UCSD-AML1 (cell line): Measurements from ENCODE around the gene TANK.
"Not testable (repeated sequence)": the region's sequence is repeated elsewhere in the genome, so short reads cannot be mapped to it uniquely, and the experiment has no call there.

Source experiments
- DNase-seq: peaks from one replicate; lab custom pipeline; 2025; ENCODE audit not compliant: unreplicated experiment; lab: John Stamatoyannopoulos, UW

TANK gene

DNA sequence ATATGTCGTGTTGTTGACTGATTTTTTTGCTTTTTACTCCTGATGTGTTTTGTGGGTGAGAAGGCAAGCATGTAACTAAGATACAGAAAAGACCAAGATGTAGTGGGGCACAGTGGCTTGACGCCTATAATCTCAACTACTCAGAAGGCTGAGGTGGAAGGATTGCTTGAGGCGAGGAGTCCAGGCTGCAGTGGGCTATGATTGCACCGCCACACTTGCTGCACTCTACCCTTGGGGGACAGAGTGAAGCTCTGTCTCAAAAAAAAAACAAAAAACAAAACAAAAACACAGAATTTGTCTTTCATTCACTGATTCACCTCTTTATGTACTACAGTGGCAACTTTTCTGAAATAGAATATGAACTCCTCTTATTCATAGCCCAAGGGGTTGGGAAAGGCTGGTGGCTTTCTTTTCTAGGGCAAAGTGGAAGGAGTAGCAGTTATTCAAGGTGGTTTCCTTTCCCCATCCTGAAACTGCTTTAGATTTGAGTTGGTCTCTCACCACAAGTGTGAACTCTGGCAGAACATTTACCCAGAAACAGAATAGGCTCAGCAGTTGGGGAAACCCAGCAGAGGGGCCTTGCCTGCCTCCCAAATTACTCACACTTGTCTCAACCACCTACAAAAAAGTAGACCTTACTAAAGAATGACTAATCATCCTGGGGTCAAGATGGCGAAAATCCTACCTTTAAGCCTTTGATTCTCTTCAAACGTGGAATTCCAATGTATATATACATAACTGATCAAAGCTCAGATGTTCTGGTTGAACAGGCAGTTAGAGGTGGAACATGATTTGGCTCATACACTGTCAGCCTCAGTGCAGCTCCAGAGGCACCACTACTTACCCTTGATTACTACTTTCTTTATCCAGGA, 6.5 kb downstream of the TANK start:
- DNase-seq = no peak

DNA sequence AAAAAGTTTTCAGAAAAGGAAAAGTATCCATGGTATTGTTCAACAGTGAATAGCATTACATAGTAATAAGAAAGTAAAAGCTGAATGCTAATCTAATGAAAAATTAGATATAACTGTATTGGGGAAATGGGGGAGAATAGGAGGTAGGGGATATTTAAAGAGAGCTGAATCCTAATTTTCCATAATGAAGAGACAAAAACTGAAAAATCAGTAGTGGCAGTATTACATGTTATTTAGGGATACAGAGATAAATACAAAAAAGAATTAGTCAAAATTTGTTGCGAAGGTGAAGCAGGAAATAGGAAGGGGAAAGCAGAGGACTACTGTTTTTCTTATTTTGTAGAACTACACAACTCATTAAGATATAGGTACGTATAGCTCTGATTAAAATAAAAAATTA, 9.1 kb downstream of the TANK start:
- DNase-seq = no peak

DNA sequence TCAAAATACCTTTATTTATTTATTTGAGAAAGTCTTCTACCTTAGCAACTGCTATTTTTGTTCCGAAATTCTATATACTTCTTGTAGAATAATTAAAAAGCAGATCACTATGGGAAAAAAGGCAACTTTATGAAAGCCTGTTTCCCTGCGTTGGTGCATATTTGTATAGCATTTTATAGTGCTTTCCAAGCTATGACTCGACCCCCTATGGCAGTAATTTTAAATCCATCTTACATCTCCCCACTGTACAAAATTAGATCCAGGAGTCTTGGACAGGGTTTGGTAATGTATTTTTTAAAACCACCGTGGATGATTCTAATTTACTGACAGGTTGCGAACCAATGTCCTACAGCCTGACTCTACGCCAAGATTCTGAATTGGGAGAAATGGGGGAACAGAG, 10.1 kb downstream of the TANK start:
- DNase-seq = no peak

DNA sequence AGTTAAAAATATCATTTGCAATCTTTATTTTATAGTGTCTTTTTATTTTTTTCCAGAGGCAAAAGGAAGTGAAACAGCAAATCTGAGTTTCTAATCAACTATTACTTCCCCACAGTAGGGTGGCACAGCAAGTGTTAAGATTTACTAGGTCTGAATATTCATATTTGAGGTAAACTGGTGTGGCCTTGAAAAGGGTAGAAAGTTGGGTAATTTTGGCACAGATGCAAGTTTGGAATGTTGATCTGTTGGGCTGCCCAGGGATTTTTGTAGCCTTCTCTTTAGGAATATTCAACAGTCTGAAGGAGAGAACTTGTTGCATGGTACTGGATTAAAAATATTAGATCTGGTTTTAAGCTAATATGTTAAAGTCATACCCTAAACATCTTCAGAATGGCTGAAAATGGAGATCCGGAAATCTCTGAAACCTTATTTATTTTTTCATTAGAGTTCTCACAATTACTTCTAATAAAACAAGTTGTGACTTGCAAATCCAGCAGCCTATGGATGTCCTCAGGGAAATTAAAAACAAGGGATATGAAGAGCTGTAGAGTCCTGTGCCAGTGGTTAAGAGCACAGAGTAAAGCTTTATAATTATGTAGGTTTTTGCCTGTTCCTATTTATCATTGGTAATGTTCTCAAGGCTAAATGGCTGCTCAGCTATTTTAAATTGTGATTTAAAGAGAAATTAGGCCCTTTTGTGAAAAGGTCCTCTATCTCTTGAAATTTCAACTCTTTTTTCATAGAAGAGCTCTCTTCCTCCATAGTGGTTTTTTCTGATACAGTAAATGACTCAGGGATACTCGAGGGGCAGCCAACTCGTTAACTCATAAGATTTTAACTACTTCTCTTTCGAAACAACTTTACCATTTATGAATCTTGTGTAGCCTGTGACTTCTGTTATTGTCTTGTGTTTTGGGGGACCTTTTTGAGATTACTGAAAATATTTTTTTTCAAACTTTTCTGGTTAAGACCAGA, 11.0 kb downstream of the TANK start:
- no peak for DNase-seq

DNA sequence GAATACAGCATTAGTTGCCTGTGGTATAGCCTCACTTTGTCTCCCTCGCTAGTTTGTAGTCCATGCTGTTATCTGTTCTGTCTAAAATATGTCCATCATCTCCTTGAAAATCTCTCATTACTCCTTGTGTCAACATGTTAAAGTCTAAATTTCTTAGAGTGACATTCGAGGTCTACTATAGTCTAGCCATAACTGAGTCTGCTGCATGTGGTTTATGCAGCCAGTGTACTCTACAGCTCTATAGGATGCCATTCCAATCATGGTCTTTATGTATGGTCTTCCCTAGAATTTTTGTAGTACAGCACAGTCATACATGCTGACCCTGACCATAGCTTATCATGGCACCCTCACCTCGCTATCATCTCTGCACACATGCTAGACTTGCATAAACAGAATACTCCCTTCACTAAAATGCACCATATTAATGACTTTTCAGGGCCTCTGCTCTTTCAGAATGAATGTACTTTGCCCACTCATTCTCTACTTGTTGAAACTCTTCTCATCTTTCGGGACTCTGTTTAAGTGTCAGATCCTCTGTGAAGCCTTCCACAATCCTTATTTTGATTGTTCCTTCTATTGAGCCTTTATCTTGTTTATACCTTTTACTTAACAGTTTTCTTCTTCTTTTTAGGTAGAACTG, 12.8 kb downstream of the TANK start:
- DNase-seq = no peak

DNA sequence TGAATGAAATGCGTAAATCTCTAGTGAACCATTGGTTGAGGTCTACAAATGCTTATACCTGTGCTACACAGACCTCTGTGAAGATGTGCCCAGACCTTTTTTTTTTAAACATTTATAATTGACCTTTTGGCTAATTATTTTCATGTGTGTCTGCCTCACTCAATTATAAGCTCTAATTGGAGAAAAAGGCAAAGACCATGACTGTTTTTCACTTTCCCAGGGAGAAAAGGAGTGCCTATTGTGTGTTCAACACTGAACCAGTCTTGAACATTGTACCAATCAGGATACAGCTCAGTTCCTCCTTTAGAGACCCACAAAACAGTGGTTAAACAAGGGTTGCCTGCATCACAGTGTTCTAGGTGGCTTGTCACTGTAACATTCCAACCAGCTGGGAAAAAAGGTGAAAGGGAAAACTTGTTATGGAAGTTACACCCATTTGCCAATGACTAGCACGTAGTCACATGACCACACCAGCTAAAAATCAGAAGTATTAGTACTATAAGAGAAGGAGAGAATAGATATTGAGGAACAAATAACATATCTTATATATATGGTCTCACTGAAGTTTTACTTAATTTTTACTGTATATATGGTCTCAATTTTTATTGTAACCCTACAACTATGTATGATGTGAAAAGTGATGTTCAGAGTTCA, 13.4 kb downstream of the TANK start:
- no peak for DNase-seq

DNA sequence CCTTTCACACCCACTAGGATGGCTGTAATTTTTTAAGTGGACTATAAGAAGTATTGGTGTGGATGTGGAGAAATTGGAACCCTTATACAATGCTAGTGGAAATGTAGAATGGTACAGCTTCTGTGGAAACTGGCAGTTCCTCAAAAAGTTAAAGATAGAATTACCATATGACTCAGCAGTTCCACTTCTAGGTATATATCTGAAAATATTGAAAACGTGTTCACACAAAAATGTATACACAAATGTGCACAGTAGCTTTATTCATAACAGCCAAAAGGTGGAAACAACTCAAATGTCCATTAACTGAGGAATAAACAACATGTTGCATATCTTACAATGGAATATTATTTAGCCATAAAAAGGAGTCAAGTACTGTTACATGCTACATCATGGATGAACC, 17.7 kb downstream of the TANK start:
- no peak for DNase-seq

DNA sequence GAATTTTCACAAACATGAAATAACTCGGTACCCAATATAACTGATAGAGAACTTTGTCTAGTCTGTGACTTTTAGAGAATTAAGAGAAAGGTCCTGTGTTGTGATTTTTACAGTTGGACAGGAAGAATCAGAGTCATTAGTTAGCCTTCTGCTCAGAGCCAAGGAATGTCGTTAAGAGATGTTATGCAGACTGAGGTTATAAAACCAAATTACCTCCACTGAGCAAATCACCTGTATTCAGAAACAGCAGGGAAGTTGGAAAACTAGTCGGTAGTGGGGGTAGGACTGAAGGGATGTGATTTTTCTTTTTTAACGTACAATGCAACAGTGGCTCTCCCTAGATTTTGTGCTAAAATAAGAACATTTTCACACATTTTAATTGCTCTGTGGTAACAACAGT, 18.5 kb downstream of the TANK start:
- DNase-seq = no peak

DNA sequence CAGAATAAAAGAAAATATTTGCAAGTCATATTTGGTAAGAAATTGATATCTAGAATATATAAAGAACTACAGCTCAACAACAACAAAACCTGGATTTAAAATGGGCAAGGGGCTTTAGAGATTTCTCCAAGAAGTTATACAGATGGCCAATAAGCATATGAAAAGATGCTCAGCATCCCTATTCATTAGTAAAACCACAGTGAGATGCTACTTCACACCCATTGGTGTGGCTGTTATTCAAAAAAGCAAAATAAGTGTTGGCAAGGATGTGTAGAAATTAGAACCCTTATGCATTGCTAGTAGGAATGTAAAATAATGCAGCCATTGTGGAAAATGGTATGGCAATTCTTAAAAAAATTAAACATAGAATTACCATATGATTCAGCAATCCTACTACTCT, 29.8 kb downstream of the TANK start:
- DNase-seq = no peak

DNA sequence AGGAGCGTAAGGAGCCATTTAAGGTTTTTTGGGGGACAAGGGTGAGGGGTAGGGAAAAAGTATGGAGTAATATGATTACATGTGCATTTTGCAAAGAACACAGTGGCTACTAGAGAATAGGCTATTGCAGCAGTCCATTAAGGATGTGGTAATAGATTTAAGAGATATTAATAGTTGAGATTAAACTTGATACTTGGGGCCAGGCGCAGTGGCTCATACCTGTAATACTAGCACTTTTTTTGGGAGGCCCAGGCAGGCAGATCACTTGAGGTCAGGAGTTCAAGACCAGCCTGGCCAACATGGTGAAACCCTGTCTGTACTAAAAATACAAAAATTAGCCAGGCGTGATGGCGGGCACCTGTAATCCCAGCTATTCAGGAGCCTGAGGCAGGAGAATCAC, 35.4 kb downstream of the TANK start:
- DNase-seq = not testable (repeated sequence)

DNA sequence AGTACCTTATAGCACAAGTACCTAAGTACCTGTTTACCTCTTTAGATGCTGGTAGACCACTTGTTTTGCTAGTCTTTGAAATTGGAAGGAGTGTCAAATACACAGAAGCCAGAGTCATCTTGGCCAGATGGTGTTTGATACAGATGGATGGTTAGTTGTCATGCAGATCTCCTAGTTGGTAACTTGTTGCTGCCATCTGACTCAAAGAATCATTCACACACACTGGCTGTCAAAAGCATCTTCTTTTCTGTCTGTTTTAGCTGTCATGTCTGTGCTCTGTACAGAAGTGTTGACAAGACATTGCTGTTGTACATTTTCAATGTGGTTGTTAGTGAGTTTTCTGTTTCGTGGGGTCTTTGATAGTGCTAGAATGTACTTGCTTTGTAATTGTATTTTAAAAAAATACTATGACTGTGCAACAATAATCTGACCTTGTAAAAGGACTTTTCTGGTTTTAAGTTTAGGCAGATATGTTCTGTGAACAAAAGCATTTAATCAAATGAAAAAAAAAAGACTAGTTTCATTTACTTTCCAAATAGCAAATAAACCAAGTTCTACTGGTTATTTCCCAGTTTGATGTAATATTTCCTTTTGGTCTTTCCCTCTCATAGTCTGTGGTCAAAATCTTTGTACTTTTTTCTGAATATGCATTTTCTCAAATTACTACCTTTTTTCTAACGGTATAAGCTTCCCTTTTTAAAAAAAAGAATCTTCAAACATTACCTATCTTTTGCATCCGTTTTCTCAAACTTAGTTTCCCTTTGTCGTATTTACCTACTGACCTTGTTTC, 39.9 kb downstream of the TANK start:
- DNase-seq = no peak

DNA sequence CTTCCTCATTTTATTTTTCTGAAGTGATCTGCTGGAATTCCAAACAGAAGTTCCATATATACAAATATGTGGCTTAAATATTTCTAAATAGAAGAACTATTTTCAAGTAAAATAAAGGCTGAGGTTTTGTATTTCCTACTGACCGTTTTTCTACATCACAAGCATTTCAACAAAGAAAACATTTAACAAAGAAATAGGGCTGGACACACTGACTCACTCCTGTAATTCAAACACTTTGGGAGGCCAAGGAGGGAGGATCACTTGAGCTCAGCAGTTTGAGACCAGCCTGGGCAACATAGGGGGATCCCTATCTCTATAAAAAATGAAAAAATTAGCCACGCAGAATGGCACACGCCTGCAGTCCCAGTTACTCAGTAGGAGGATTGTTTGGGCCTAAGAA, 44.6 kb downstream of the TANK start:
- no peak for DNase-seq

DNA sequence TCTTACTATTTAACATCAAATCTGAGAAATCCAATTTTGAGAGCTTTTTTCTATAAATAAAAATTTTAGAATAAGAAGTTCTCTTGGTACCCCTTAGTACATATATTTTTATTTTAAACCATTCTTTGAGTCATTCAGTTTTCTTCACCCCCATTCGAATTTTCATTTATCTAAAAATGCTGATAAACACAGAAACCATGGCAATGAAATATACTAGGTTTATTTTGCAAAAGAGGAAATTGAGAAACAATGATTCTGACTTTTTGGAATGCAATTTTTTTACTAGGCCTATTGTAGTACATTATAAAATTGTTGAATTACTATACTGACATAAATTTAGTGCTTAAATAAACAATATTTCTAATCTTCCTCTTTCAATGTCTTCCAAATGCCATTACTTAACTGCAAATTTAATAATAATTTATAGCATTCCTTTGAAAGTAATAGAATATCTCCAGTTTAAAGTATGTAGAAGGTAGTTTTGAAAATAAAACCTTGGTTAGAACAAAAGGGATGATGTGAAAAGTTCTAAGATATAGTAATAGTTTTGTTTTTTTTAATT, 46.3 kb downstream of the TANK start:
- no peak for DNase-seq

DNA sequence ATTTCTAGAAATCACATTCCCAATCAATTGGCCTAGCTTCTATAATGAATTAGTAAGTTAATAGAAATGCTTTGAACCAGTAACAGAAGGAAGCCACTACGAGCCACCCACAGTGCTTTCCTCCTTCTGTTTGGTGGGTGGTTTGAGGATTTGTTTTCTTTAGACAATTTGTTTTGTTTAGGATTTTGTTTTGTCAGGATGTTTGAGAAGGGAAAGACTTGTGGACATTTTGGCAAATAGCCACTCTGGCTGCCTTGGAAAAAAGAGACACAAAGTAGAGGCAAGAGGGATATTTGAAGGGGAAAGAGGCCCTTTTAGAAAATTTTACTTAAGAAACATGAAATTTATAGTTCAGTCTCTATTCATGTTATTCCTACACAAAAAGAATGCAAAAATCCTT, 47.7 kb downstream of the TANK start:
- DNase-seq = no peak

DNA sequence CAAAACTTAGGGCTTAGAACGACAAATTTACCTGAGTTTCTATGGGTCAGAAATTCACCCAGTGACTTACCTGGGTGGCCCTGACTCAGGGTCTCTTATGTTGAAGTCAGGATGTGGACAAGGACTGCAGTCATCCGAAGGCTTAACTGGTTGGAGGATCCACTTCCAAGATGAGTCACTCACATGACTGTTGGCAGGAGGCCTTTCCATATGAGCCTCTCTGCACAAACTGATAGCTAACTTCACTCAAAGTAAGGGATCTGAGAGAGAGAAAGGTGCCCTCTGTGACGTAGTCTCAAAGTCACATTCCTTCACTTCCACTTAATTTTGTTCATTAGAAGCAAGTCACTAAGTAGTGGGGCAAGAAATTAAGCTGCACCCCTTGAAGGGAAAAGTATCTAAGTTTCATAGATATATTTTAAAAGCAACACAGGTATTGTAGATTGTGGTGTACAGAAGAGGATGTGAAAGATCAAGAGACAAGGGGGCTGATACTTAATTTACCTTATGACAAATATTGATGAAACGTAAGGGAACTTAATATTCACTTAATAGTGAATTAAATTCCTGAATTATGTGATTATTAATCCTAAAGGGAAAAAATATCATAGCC, 48.4 kb downstream of the TANK start:
- no peak for DNase-seq

DNA sequence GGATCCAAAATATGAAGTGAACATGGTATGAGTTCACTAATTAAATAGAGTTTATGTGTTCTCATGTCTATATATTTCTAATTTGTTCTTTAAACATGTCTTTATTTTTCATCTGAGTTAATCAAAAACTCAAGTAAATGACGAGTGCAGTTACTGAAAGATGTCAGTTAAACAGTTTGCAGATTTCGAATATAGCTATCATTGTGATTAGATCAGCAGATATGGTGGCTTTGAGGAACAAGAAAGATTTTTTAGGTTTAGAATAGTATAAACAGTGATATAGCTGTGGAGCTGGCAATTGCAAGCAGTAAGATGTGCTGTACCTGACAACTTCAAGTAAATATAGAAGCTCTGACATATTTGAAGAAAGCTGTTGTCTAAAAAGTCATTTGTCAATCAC, 49.7 kb downstream of the TANK start:
- no peak for DNase-seq

DNA sequence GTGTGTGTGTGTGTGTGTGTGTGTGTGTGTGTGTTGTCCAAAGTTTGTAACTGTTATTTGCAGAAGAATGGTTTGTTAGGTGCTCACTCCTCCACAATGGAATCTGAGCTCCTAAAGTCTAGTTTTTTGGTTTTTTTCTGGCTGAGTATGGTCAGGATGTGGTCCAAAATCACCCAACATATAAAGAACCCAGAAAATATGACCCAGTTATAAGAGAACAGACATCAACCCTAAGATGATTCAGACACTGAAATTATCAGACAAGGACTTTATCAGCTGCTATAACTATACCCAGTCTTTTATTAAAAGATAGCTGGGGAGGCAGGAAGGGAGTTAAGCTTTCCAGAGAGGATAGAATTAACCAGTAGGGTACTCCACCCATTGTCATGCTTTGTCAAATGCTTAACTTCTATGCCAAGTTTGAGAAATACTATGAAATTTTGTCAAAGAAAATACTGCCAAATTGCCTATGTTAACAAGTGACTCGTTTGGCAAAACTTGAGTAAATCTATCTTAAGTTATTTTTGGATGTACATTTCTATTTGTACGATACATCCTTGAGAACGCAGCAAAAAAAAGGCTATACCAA, 57.5 kb downstream of the TANK start:
- DNase-seq = no peak

DNA sequence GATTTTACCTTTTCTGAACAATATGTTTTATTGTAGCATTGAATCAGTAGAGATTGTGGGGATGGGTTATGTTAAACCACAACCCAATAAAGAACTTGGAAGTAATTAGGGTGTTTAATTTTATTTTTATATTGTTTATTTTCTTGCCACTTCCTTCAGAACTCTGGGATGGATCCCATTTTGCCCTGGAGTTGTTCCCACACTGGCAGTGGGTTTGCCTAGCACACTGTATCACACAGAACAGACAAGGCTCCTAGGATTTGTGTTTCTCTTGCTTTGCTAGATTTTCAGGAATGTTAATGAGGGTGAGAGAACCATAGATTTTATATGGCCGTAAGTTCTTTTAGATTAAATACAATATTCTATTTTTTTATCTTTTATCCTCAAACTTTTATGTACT, 59.0 kb downstream of the TANK start:
- DNase-seq = no peak

DNA sequence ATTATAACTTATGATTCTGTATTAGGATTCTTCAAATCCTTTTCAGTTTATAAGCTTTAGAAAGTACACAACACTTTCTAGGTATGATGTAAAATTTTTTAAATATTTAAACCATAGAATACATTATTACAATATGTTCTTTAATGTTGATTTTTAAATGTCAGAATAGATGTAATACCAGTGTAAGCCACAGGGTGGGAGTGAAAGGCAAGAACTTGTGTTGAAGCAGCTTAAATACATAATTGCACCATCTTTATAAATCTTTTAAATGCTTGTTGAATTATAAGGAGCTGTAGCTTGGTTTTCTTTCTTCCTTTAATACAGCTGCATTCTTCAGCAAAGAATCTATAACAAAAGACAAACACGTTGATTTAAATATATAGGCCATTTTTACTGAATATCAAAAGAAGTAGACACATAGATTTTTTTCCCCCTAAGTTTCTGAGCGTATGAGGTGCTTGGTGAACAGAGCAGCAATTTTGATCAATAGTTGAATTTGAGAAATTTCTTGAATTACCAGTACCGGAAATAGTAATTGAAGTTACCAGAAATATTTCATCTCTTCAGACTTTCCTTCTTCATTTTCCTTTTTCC, 63.0 kb downstream of the TANK start:
- no peak for DNase-seq
